WERI-Rb-1 (cell line): ENCODE measurements around the gene FAM20C.

Experiments
- DNase-seq: peaks from one replicate; pipeline ENCODE4 v3.0.0-alpha.2; 2020
- H3K27ac ChIP-seq: fragments of 250-450 bp; sonication (Bioruptor Pico); 2 replicates; pipeline ENCODE4 v1.5.1; 2020; ENCODE audit warnings: mild to moderate bottlenecking, moderate library complexity
- H3K27me3 ChIP-seq: fragments of 250-450 bp; sonication (Bioruptor Pico); 2 replicates; pipeline ENCODE4 v1.5.1; 2021; ENCODE audit warnings: mild to moderate bottlenecking, low read depth, moderate library complexity; ENCODE audit not compliant: insufficient read depth, severe bottlenecking
- H3K36me3 ChIP-seq: fragments of 250-450 bp; sonication (Bioruptor Pico); 2 replicates; pipeline ENCODE4 v1.5.1; 2020; ENCODE audit warnings: mild to moderate bottlenecking, moderate library complexity
- H3K4me3 ChIP-seq: 2 replicates; pipeline ENCODE4 v1.5.1; 2011; ENCODE audit warnings: low read depth, mild to moderate bottlenecking, control low read depth, low read length
- H3K9me3 ChIP-seq: fragments of 250-450 bp; sonication (Bioruptor Pico); 2 replicates; pipeline ENCODE4 v1.5.1; 2021; ENCODE audit warnings: mild to moderate bottlenecking, moderate library complexity; ENCODE audit not compliant: severe bottlenecking
- TF ChIP-seq, protein P1 (sequence below): IDR thresholded peaks from 2 replicates; pipeline ENCODE4 v1.5.1; 2011; ENCODE audit warnings: low read depth, mild to moderate bottlenecking, control low read depth, inconsistent platforms, low read length

Gene FAM20C

DNA sequence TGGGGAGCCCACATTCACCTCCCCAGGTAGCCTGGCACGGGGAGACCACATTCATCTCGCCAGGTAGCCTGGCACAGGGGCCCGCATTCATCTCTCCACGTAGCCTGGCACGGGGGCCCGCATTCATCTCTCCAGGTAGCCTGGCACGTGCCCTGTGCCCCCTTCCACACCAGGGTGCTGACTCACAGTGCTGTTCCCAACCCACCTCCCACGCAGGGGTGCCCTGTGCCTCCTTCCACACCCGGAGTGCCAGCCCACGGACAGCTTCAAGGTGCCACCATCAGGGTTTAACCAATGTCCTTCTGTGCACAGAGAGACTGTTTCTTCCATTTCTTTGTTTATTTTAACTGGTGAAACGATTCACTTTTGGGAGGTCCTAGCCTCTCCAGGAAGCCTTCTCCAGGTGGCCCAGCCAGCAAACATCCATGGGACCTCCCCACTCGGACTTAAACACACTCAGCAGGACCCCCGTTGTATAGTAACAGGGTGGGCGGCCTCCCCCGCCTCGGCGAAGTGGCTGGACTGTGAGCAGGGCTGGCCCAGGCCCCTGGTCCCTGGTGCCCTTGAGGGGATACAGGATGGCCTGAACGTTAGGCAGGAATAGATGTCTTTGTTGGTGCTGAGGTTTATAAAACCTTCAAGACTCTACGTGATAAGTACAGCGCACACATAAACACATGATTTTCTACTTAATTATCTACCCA, 56.5 kb downstream of the FAM20C start:
- TF ChIP-seq, protein P1, sequence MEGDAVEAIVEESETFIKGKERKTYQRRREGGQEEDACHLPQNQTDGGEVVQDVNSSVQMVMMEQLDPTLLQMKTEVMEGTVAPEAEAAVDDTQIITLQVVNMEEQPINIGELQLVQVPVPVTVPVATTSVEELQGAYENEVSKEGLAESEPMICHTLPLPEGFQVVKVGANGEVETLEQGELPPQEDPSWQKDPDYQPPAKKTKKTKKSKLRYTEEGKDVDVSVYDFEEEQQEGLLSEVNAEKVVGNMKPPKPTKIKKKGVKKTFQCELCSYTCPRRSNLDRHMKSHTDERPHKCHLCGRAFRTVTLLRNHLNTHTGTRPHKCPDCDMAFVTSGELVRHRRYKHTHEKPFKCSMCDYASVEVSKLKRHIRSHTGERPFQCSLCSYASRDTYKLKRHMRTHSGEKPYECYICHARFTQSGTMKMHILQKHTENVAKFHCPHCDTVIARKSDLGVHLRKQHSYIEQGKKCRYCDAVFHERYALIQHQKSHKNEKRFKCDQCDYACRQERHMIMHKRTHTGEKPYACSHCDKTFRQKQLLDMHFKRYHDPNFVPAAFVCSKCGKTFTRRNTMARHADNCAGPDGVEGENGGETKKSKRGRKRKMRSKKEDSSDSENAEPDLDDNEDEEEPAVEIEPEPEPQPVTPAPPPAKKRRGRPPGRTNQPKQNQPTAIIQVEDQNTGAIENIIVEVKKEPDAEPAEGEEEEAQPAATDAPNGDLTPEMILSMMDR, result no peak
- no peak for DNase-seq

DNA sequence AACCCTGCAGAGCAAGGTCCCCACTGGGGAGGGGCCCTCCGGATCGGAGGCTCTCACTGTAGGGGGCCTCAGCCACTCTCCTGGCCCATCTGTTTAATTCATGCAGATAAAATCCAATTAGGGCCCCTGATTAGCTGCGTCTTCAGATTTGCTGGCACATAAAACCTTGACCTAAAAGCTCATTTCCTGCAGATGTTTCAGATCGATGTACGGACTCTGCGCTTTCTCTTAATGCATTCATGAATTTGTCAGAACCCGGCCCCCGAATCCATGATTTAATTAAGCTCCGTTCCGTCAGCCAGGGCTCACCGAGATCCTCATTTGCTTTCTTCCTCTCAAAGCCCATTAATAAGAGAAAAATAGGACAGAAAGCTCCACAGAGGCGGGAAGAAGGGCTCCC, 57.6 kb downstream of the FAM20C start:
- H3K27me3 ChIP-seq, result no peaks in the 10 kb centered on the region
- H3K36me3 ChIP-seq, result 0 out of 2 replicates have a peak, but pooled peaks cover 3% of the 10 kb centered on the region
- no peak for DNase-seq
- TF ChIP-seq, protein P1, result no peak
- no peak overlapping the region for H3K4me3 ChIP-seq
- H3K9me3 ChIP-seq, result no peaks in the 10 kb centered on the region
- no peak overlapping the region for H3K27ac ChIP-seq

More for the DNA sequence above, 56.5 kb downstream of the FAM20C start:
- no peaks in the 10 kb centered on the region for H3K27me3 ChIP-seq
- 0 out of 2 replicates have a peak, but pooled peaks cover 3% of the 10 kb centered on the region for H3K36me3 ChIP-seq
- H3K27ac ChIP-seq, result no peak overlapping the region
- H3K4me3 ChIP-seq, result no peak overlapping the region
- H3K9me3 ChIP-seq, result no peaks in the 10 kb centered on the region

DNA sequence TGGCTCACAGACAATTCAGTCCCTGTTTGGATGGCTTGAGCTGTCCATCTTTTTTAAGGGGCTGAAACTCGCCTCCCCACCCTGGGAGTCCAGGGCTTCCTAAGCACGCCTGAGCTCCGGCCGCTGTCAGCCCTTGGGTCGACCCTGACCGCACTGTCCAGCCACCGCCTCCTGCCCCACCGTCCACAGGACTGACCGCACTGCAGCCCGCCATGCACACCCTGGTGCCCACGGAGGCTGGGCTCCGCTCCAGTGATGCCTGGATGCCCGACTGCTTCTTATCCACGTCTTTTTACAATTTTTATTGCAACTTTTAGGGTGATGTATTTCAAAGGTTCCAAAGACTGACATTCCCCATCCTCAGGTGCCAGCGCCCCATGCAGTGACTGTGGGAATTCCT, 58.2 kb downstream of the FAM20C start:
- Histone ChIP-seq H3K9me3 (no peaks in the 10 kb centered on the region), H3K4me3 (no peak overlapping the region), H3K27ac (no peak overlapping the region), H3K36me3 (0 out of 2 replicates have a peak, but pooled peaks cover 3% of the 10 kb centered on the region), H3K27me3 (no peaks in the 10 kb centered on the region)
- no peak for DNase-seq
- TF ChIP-seq, protein P1, result no peak

DNA sequence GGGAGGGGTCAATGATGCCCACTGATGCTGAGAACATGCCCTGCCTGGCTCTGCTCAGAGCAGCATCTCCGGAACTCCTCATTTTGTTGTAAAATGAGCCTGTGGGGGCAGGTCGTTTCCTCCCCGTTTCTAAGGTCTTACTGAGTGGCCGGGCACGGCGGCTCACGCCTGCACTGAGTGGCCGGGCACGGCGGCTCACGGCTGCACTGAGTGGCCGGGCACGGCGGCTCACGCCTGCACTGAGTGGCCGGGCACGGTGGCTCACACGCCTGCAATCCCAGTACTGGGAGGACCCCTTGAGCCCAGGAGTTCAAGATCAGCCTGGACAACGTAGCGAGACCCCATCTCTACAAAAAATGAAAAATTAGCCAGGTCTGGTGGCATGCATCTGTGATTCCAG, 58.6 kb downstream of the FAM20C start:
- TF ChIP-seq, protein P1, result no peak
- Histone ChIP-seq H3K27ac (no peak overlapping the region), H3K9me3 (no peaks in the 10 kb centered on the region), H3K36me3 (0 out of 2 replicates have a peak, but pooled peaks cover 3% of the 10 kb centered on the region), H3K27me3 (no peaks in the 10 kb centered on the region), H3K4me3 (no peak overlapping the region)
- no peak for DNase-seq

DNA sequence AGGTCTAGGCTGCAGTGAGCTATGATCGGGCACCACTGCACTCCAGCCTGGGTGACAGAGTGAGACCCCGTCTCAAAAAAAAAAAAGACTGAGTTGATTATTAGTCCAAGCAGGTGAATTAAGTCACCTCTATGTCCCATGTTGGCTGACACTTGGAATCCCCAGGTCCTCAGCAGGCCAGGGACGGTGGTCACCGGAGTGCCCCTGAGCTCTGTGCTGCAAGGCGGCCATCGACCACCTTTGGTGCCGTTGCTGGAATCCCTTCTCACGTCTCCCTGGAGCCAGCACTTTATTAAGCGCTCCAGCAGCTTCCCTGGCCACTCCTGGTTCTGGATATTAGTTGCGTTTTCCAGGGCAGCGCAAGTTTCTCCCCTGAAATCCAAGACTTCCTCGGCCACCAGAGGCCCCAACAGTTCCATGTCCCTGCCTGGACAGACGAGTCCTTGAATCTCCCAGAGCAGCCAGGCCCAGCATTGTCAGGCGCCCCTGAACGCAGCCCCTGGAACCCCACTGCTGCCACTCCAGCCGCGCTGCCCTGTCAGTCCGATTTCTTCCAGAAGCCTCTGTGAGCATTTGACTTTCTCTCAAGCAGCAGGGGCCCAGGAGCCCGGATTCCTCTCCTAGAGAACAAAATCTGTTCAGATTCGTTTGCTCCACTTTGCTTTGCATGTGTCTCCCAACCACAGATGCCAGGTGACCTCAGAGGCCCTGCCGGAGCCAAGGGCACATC, 59.2 kb downstream of the FAM20C start:
- Histone ChIP-seq H3K27ac (no peak overlapping the region), H3K36me3 (peaks cover 3% of the 10 kb centered on the region), H3K4me3 (no peak overlapping the region), H3K27me3 (no peaks in the 10 kb centered on the region), H3K9me3 (no peaks in the 10 kb centered on the region)
- TF ChIP-seq, protein P1, result no peak
- no peak for DNase-seq
